ENCODE results near the gene B3GALT4. TPM values are rescaled to one million over a fixed set of nuclear protein-coding genes. Genes with fewer than 3 reads are reported as not detected.
"Not testable (repeated sequence)": the region's sequence is repeated elsewhere in the genome, so short reads cannot be mapped to it uniquely, and the experiment has no call there.

B3GALT4 gene
- total RNA-seq, 2 donors from 2014 or later: 4.0 to 5.8 TPM

- H3K27ac Mint-ChIP-seq: peak overlapping the region; percentile 66
These were observed 24.2 kb upstream of the B3GALT4 start for GRCh38 chr6:33252759-33253158.

GRCh38 chr6:33254591-33254990 lies 22.3 kb upstream of the B3GALT4 start:
- no peaks in the 10 kb centered on the region for H3K27me3 Mint-ChIP-seq
- ATAC-seq (replicated peaks): no peak
- H3K9me3 Mint-ChIP-seq: no peaks in the 10 kb centered on the region
- no peak overlapping the region for H3K27ac Mint-ChIP-seq
- peaks cover 25% of the 10 kb centered on the region for H3K4me1 Mint-ChIP-seq
- H3K4me3 Mint-ChIP-seq: no peak overlapping the region
- peaks cover 75% of the 10 kb centered on the region for H3K36me3 Mint-ChIP-seq (ENCODE audit: low read depth)

More at GRCh38 chr6:33252759-33253158, 24.2 kb upstream of the B3GALT4 start:
- no peaks in the 10 kb centered on the region for H3K27me3 Mint-ChIP-seq
- H3K4me1 Mint-ChIP-seq: peaks cover 31% of the 10 kb centered on the region
- H3K36me3 Mint-ChIP-seq (ENCODE audit: low read depth): peaks cover 65% of the 10 kb centered on the region
- no peaks in the 10 kb centered on the region for H3K9me3 Mint-ChIP-seq
- no peak for ATAC-seq (replicated peaks)
- H3K4me3 Mint-ChIP-seq: no peak overlapping the region

GRCh38 chr6:33259032-33259431 lies 17.9 kb upstream of the B3GALT4 start:
- Mint-ChIP-seq H3K36me3 (ENCODE audit: low read depth) (peaks cover 81% of the 10 kb centered on the region), H3K27ac (no peak overlapping the region)

GRCh38 chr6:33262490-33262889 lies 14.4 kb upstream of the B3GALT4 start:
- H3K4me3 Mint-ChIP-seq; H3K4me1 Mint-ChIP-seq; H3K9me3 Mint-ChIP-seq; ATAC-seq (replicated peaks); H3K27me3 Mint-ChIP-seq: not testable (repeated sequence)
- Mint-ChIP-seq H3K36me3 (ENCODE audit: low read depth) (peaks cover 96% of the 10 kb centered on the region), H3K27ac (peak overlapping the region; percentile 50)

More at GRCh38 chr6:33259032-33259431, 17.9 kb upstream of the B3GALT4 start:
- Mint-ChIP-seq H3K9me3 (no peaks in the 10 kb centered on the region), H3K4me3 (no peak overlapping the region), H3K27me3 (no peaks in the 10 kb centered on the region), H3K4me1 (no peaks in the 10 kb centered on the region)
- no peak for ATAC-seq (replicated peaks)

GRCh38 chr6:33264015-33264414 lies 12.9 kb upstream of the B3GALT4 start:
- H3K4me3 Mint-ChIP-seq: no peak overlapping the region
- H3K27ac Mint-ChIP-seq: no peak overlapping the region
- H3K9me3 Mint-ChIP-seq: no peaks in the 10 kb centered on the region
- ATAC-seq (replicated peaks): no peak
- H3K4me1 Mint-ChIP-seq: no peaks in the 10 kb centered on the region
- H3K36me3 Mint-ChIP-seq (ENCODE audit: low read depth): peaks cover 100% of the 10 kb centered on the region
- H3K27me3 Mint-ChIP-seq: no peaks in the 10 kb centered on the region

- Mint-ChIP-seq H3K4me3 (peak overlapping the region; percentile 88), H3K27me3 (no peaks in the 10 kb centered on the region), H3K36me3 (ENCODE audit: low read depth) (peaks cover 92% of the 10 kb centered on the region), H3K9me3 (no peaks in the 10 kb centered on the region), H3K4me1 (peaks cover 33% of the 10 kb centered on the region), H3K27ac (peak overlapping the region; percentile 96)
- ATAC-seq (replicated peaks): peak; percentile 1
These were observed 5.8 kb upstream of the B3GALT4 start for GRCh38 chr6:33271117-33271467.

- peaks cover 39% of the 10 kb centered on the region for H3K4me1 Mint-ChIP-seq
- peak within 1 kb of the TSS; percentile 88 for H3K4me3 Mint-ChIP-seq
- peak within 1 kb of the TSS; percentile 96 for H3K27ac Mint-ChIP-seq
- H3K36me3 Mint-ChIP-seq (ENCODE audit: low read depth): peaks cover 92% of the 10 kb centered on the region
- H3K9me3 Mint-ChIP-seq: no peaks in the 10 kb centered on the region
- no peaks in the 10 kb centered on the region for H3K27me3 Mint-ChIP-seq
- peak; percentile 96 for ATAC-seq (replicated peaks)
These were observed 5.3 kb upstream of the B3GALT4 start, which contains the start of the genes RPS18 and VPS52 for GRCh38 chr6:33271468-33272274. TSS of gene RPS18 (plus strand) at chr6:33272075. CDS start at chr6:33272120, 45 bp downstream. TSS of gene VPS52 (minus strand) at chr6:33271876. CDS start at chr6:33271675, 201 bp downstream.

- Mint-ChIP-seq H3K4me3 (peak overlapping the region; percentile 88), H3K9me3 (no peaks in the 10 kb centered on the region), H3K36me3 (ENCODE audit: low read depth) (peaks cover 91% of the 10 kb centered on the region), H3K27ac (peak overlapping the region; percentile 96), H3K4me1 (peaks cover 39% of the 10 kb centered on the region), H3K27me3 (no peaks in the 10 kb centered on the region)
- peak; percentile 14 for ATAC-seq (replicated peaks)
These were observed 4.4 kb upstream of the B3GALT4 start for GRCh38 chr6:33272275-33273128.

GRCh38 chr6:33273129-33273923 lies 3.6 kb upstream of the B3GALT4 start:
- no peaks in the 10 kb centered on the region for H3K27me3 Mint-ChIP-seq
- ATAC-seq (replicated peaks): no peak

GRCh38 chr6:33273924-33274902 lies 2.7 kb upstream of the B3GALT4 start:
- H3K36me3 Mint-ChIP-seq (ENCODE audit: low read depth): peaks cover 84% of the 10 kb centered on the region

More at GRCh38 chr6:33273129-33273923, 3.6 kb upstream of the B3GALT4 start:
- Mint-ChIP-seq H3K4me3 (peak overlapping the region; percentile 88), H3K4me1 (peaks cover 39% of the 10 kb centered on the region), H3K27ac (peak overlapping the region; percentile 96), H3K9me3 (no peaks in the 10 kb centered on the region), H3K36me3 (ENCODE audit: low read depth) (peaks cover 88% of the 10 kb centered on the region)

GRCh38 chr6:33275795-33276580 lies 935 bp upstream of the B3GALT4 start:
- Mint-ChIP-seq H3K4me1 (peaks cover 26% of the 10 kb centered on the region), H3K4me3 (peak overlapping the region; percentile 88), H3K27ac (peak overlapping the region; percentile 96), H3K36me3 (ENCODE audit: low read depth) (peaks cover 80% of the 10 kb centered on the region)
- not testable (repeated sequence) for H3K9me3 Mint-ChIP-seq; H3K27me3 Mint-ChIP-seq; ATAC-seq (replicated peaks)

More at GRCh38 chr6:33273924-33274902, 2.7 kb upstream of the B3GALT4 start:
- Mint-ChIP-seq H3K9me3 (no peaks in the 10 kb centered on the region), H3K4me3 (peak overlapping the region; percentile 88), H3K27ac (peak overlapping the region; percentile 96), H3K4me1 (peaks cover 39% of the 10 kb centered on the region), H3K27me3 (no peaks in the 10 kb centered on the region)
- no peak for ATAC-seq (replicated peaks)

- no peaks in the 10 kb centered on the region for H3K27me3 Mint-ChIP-seq
- peak overlapping the region; percentile 96 for H3K27ac Mint-ChIP-seq
- no peaks in the 10 kb centered on the region for H3K9me3 Mint-ChIP-seq
- peaks cover 26% of the 10 kb centered on the region for H3K4me1 Mint-ChIP-seq
- peak overlapping the region; percentile 88 for H3K4me3 Mint-ChIP-seq
- H3K36me3 Mint-ChIP-seq (ENCODE audit: low read depth): peaks cover 79% of the 10 kb centered on the region
- ATAC-seq (replicated peaks): no peak
These were observed 401 bp upstream of the B3GALT4 start for GRCh38 chr6:33276581-33276863.

Data from activated T-helper 17 cell treated with anti-CD3 and anti-CD28 coated beads, Interleukin-2, amount 50 U/mL, for 72 hours (primary cell).